Measurements from ENCODE around the gene RAI1.

The RAI1 gene

GRCh38 chr17:17724307-17725010, 43.2 kb downstream of the RAI1 start:
- peak; percentile 56 for DNase-seq (ENCODE audit: low read depth, low spot score)
- peak overlapping the region; percentile 48 for H3K4me3 ChIP-seq (ENCODE audit: low read depth, low read length)
- in situ Hi-C loops (cut with HindIII; ENCODE audit: low sequenced_read_pairs) = no loop called here
- TF ChIP-seq CTCF (IDR thresholded peaks at IDR 0.05; ENCODE audit: low read depth, low read length) = no peak

GRCh38 chr17:17725011-17725751, 43.9 kb downstream of the RAI1 start:
- no peak for DNase-seq (ENCODE audit: low read depth, low spot score)
- H3K4me3 ChIP-seq (ENCODE audit: low read depth, low read length) = peak overlapping the region; percentile 48
- no peak for TF ChIP-seq CTCF (IDR thresholded peaks at IDR 0.05; ENCODE audit: low read depth, low read length)
- in situ Hi-C loops (cut with HindIII; ENCODE audit: low sequenced_read_pairs) = no loop called here

- no peak overlapping the region for H3K4me3 ChIP-seq (ENCODE audit: low read depth, low read length)
- TF ChIP-seq CTCF (IDR thresholded peaks at IDR 0.05; ENCODE audit: low read depth, low read length) = no peak
- in situ Hi-C loops (cut with HindIII; ENCODE audit: low sequenced_read_pairs) = no loop called here
- DNase-seq (ENCODE audit: low read depth, low spot score) = no peak
These were observed 44.6 kb downstream of the RAI1 start for GRCh38 chr17:17725752-17726457.

GRCh38 chr17:17726458-17727060, 45.3 kb downstream of the RAI1 start:
- in situ Hi-C loops (cut with HindIII; ENCODE audit: low sequenced_read_pairs) = no loop called here
- H3K4me3 ChIP-seq (ENCODE audit: low read depth, low read length) = no peak overlapping the region
- no peak for DNase-seq (ENCODE audit: low read depth, low spot score)
- TF ChIP-seq CTCF (IDR thresholded peaks at IDR 0.05; ENCODE audit: low read depth, low read length) = no peak

GRCh38 chr17:17727111-17727659, 45.9 kb downstream of the RAI1 start:
- DNase-seq (ENCODE audit: low read depth, low spot score) = no peak
- no peak for TF ChIP-seq CTCF (IDR thresholded peaks at IDR 0.05; ENCODE audit: low read depth, low read length)
- H3K4me3 ChIP-seq (ENCODE audit: low read depth, low read length) = no peak overlapping the region
- in situ Hi-C loops (cut with HindIII; ENCODE audit: low sequenced_read_pairs) = no loop called here

- TF ChIP-seq CTCF (IDR thresholded peaks at IDR 0.05; ENCODE audit: low read depth, low read length) = no peak
- in situ Hi-C loops (cut with HindIII; ENCODE audit: low sequenced_read_pairs) = no loop called here
- H3K4me3 ChIP-seq (ENCODE audit: low read depth, low read length) = no peak overlapping the region
- no peak for DNase-seq (ENCODE audit: low read depth, low spot score)
These were observed 46.9 kb downstream of the RAI1 start for GRCh38 chr17:17728146-17728545.
